Measurements from ENCODE around the gene TOP3A.
A peak's percentile ranks its signal among the peaks of the same experiment; 100 is the strongest.

TOP3A gene

GRCh38 chr17:18323507-18324139 lies 8.8 kb upstream of the TOP3A start:
- no peak for DNase-seq (ENCODE audit: low read depth in 2 of 2)
- no peak overlapping the region for H3K4me3 ChIP-seq (replicated peaks in 1 of 2; ENCODE audit: low read depth in 2 of 2, low read length in 2 of 2)
- TF ChIP-seq CTCF (IDR thresholded peaks at IDR 0.05; ENCODE audit: low read depth, low read length) = no peak

DNA sequence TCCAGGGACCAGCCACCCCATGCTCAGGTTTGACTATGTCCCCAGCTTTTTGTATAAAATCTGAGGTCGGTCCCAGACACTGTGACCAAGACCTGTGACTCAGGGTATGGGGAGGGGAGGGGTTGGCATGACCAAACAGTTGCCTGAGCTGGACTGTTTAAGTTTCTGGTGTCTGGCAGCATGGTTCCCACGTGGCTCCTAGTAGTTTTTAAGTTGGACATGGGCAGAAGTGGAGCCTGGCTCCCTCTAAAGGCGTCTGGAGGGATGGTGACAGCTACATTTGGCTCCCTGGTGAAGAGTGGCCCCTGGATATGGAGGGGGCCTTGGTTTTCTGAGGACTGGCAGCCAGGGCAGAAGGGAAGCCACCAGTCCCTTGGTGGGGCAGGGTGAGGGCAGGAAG lies 8.2 kb upstream of the TOP3A start:
- no peak overlapping the region for H3K4me3 ChIP-seq (replicated peaks in 1 of 2; ENCODE audit: low read depth in 2 of 2, low read length in 2 of 2)
- peak in 1 of 2 donors; percentile 26 for DNase-seq (ENCODE audit: low read depth in 2 of 2)
- TF ChIP-seq CTCF (IDR thresholded peaks at IDR 0.05; ENCODE audit: low read depth, low read length) = peak; percentile 18

DNA sequence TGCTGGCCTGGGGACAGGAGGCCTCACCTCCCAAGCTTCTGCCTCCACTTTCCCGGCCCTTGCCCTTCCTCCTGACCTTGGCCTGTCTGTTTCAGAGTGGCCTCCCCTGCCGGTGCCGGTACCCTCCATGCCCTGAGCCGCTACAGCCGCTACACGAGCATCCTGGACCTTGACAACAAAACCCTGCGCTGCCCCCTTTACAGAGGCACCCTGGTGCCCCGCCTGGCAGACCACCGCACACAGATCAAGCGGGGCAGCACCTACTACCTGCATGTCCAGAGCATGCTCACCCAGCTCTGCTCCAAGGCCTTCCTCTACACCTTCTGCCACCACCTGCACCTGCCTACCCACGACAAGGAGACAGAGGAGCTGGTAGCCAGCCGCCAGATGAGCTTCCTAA lies 7.7 kb upstream of the TOP3A start:
- DNase-seq (ENCODE audit: low read depth in 2 of 2) = no peak
- H3K4me3 ChIP-seq (replicated peaks in 1 of 2; ENCODE audit: low read depth in 2 of 2, low read length in 2 of 2) = no peak overlapping the region
- TF ChIP-seq CTCF (IDR thresholded peaks at IDR 0.05; ENCODE audit: low read depth, low read length) = no peak

DNA sequence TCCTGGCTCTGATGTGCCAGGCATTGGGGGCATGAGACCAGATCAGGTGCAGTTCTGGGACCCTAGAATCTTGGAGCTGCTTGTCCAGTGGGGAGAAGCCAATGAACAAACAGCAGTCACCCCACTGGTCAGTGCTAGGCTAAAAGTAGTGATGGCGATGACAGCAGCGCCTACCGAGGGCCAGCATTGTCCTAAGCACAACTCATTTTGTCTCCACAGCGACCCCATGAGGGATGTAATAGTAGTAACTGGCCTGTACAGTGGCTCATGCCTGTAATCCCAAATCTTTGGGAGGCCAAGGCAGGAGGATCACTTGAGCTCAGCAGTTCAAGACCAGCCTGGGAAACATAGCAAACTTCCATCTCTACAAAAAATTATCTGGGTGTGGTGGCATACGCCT lies 6.5 kb upstream of the TOP3A start:
- DNase-seq (ENCODE audit: low read depth in 2 of 2) = peak in 1 of 2 donors; percentile 50
- no peak overlapping the region for H3K4me3 ChIP-seq (replicated peaks in 1 of 2; ENCODE audit: low read depth in 2 of 2, low read length in 2 of 2)
- TF ChIP-seq CTCF (IDR thresholded peaks at IDR 0.05; ENCODE audit: low read depth, low read length) = peak; percentile 28

DNA sequence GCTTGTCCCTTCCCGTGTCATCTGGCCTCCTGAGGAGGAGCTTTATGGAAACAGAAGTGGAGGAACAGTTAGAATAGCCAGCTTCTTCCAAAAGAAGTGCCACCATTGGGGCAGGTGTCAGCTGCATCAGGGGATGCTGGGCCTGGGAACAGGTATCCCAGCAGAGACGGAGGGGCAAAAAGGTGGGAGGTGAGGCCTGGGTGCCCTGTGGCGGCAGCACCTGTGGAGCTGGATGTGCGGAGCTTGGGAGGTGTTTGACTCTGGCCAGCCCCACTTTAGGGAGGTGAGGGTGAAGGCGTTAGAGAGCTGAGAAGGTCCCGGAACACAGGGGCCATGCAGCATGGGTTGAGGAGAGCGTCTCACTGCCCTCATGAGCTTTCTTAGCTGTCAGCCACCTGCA lies 5.5 kb upstream of the TOP3A start:
- no peak for TF ChIP-seq CTCF (IDR thresholded peaks at IDR 0.05; ENCODE audit: low read depth, low read length)
- no peak for DNase-seq (ENCODE audit: low read depth in 2 of 2)
- H3K4me3 ChIP-seq (replicated peaks in 1 of 2; ENCODE audit: low read depth in 2 of 2, low read length in 2 of 2) = no peak overlapping the region

DNA sequence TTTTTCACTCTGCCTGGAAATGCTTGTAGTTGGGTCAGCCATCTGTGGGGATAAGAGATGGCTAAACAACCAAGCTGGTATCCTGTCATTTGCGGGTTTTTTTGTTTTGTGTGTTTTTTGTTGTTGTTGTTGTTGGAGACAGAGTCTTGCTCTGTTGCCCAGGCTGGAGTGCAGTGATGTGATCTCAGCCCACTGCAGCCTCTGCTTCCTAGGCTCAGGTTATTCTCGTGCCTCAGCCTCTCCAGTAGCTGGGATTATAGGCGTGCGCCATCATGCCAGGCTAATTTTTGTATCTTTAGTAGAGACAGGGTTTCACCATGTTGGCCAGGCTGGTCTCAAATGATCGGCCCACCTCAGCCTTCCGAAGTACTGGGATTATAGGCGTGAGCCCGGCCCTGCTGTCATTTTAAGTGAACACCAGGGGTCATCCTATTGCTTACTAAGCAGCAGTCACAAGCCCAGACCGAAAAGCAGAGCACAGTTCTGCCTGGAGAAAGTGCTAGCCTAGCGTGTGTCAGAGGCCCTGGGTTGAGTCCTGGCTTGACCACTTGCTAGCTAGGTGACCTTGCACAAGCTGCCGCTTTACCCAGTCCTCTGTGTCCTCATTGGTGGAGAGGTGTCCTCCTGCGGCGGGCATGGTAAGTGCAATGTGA lies 4.9 kb upstream of the TOP3A start:
- peak; percentile 48 for TF ChIP-seq CTCF (IDR thresholded peaks at IDR 0.05; ENCODE audit: low read depth, low read length)
- peak; percentile 72 to 84 for DNase-seq (ENCODE audit: low read depth in 2 of 2)

More for the DNA sequence above, 4.9 kb upstream of the TOP3A start:
- no peak overlapping the region for H3K4me3 ChIP-seq (replicated peaks in 1 of 2; ENCODE audit: low read depth in 2 of 2, low read length in 2 of 2)

Data from cardiac fibroblast (primary cell).